ENCODE results near the gene SATL1. TPM values are rescaled to one million over a fixed set of nuclear protein-coding genes. Genes with fewer than 3 reads are reported as not detected.
"Not testable (repeated sequence)": the region's sequence is repeated elsewhere in the genome, so short reads cannot be mapped to it uniquely, and the experiment has no call there.

Gene SATL1
- polyA plus RNA-seq, 1 donor (not counting 4 experiments of a cell fraction or from before 2014, with no cell fraction given): 0.52 TPM

DNA sequence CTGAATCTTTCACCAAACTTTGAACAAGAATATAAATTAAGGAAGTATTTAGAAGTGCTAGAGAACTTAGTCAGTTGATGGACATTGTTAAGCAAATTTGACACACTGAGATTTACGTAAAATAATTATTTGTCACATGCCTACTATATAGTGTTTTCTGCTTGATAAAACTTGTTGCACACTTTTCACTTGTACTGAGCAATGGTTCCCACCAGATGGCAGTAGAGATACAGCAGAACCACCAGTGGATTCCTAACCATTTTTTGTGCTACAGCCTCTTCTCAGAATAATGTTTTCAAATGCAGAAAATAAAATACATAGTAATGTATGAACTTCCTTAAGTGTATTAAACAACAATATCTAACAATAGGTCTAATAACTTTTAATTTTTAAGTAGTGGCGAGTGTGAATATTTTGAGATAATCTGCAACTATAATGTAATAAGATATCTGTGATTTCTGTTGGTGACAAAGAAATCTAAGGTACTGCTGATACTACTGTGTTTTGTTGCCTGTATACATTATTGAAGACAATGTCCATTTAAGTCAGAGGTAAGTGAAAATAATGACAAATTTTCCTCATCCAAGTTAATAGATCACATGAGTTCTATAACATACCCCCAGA, 158.7 kb downstream of the SATL1 start:
- Histone ChIP-seq H3K4me1 (ENCODE audit: control insufficient read depth, extremely low read depth, insufficient read depth, low read length) (no peaks in the 10 kb centered on the region), H3K27ac (ENCODE audit: control insufficient read depth, insufficient read depth, low read length) (no peak overlapping the region), H3K9me3 (ENCODE audit: control insufficient read depth, low read depth, low read length) (no peaks in the 10 kb centered on the region), H3K9ac (ENCODE audit: control insufficient read depth, extremely low read depth, insufficient read depth, low read length) (no peak overlapping the region), H4K20me1 (ENCODE audit: control insufficient read depth, extremely low read depth, insufficient read depth, low read length) (no peaks in the 10 kb centered on the region), H3K79me2 (ENCODE audit: control insufficient read depth, insufficient read depth, low read length) (no peaks in the 10 kb centered on the region), H3K36me3 (ENCODE audit: control insufficient read depth in 2 of 2, extremely low read depth in 1 of 2, insufficient read depth in 2 of 2, low read length in 2 of 2) (peaks cover 0 to 2% of the 10 kb centered on the region in 2 experiments), H3K9me1 (ENCODE audit: control insufficient read depth, extremely low read depth, insufficient read depth, low read length) (no peaks in the 10 kb centered on the region), H2AFZ (ENCODE audit: control insufficient read depth, low read length) (no peak overlapping the region), H3K27me3 (ENCODE audit: control insufficient read depth, extremely low read depth, insufficient read depth, low read length) (no peaks in the 10 kb centered on the region), H3K4me2 (ENCODE audit: control insufficient read depth, extremely low read depth, insufficient read depth, low read depth, low read length) (no peak overlapping the region), H3K4me3 (ENCODE audit: control insufficient read depth in 2 of 3, extremely low read depth in 1 of 3, insufficient read depth in 2 of 3, low read depth in 1 of 3, low read length in 3 of 3) (no peak overlapping the region)
- FAIRE-seq (no peak), DNase-seq (ENCODE audit: low read depth, low spot score) (no peak)
- TF ChIP-seq, protein P1, sequence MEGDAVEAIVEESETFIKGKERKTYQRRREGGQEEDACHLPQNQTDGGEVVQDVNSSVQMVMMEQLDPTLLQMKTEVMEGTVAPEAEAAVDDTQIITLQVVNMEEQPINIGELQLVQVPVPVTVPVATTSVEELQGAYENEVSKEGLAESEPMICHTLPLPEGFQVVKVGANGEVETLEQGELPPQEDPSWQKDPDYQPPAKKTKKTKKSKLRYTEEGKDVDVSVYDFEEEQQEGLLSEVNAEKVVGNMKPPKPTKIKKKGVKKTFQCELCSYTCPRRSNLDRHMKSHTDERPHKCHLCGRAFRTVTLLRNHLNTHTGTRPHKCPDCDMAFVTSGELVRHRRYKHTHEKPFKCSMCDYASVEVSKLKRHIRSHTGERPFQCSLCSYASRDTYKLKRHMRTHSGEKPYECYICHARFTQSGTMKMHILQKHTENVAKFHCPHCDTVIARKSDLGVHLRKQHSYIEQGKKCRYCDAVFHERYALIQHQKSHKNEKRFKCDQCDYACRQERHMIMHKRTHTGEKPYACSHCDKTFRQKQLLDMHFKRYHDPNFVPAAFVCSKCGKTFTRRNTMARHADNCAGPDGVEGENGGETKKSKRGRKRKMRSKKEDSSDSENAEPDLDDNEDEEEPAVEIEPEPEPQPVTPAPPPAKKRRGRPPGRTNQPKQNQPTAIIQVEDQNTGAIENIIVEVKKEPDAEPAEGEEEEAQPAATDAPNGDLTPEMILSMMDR (optimal IDR thresholded peaks at IDR 0.05 in 1 of 3, IDR thresholded peaks at IDR 0.05 in 1 of 3, conservative IDR thresholded peaks at IDR 0.05 in 1 of 3; ENCODE audit: extremely low read depth in 1 of 3, insufficient read depth in 2 of 3, low read length in 3 of 3): peak; percentile 53 to 74 (median 58)
- TF ChIP-seq EZH2 (IDR thresholded peaks at IDR 0.05; ENCODE audit: low read length): no peak
- dilution Hi-C loops (cut with MboI; ENCODE audit: extremely low pct_ligation_motif_present, low sequenced_read_pairs): no loop called here

DNA sequence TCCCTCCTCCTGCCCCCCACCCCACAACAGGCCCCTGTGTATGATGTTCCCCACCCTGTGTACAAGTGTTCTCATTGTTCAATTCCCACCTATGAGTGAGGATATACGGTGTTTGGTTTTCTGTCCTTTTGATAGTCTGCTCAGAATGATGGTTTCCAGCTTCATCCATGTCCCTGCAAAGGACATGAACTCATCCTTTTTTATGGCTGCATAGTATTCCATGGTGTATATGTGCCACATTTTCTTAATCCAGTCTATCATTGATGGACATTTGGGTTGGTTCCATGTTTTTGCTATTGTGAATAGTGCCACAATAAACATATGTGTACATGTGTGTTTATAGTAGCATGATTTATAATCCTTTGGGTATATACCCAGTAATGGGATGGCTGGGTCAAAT, 166.3 kb downstream of the SATL1 start:
- H3K4me3 ChIP-seq (ENCODE audit: control insufficient read depth in 2 of 3, extremely low read depth in 1 of 3, insufficient read depth in 2 of 3, low read depth in 1 of 3, low read length in 3 of 3); DNase-seq (ENCODE audit: low read depth, low spot score); H4K20me1 ChIP-seq (ENCODE audit: control insufficient read depth, extremely low read depth, insufficient read depth, low read length); H3K79me2 ChIP-seq (ENCODE audit: control insufficient read depth, insufficient read depth, low read length); H3K27ac ChIP-seq (ENCODE audit: control insufficient read depth, insufficient read depth, low read length); H3K9ac ChIP-seq (ENCODE audit: control insufficient read depth, extremely low read depth, insufficient read depth, low read length); H3K9me3 ChIP-seq (ENCODE audit: control insufficient read depth, low read depth, low read length); H3K4me2 ChIP-seq (ENCODE audit: control insufficient read depth, extremely low read depth, insufficient read depth, low read depth, low read length); dilution Hi-C loops (cut with MboI; ENCODE audit: extremely low pct_ligation_motif_present, low sequenced_read_pairs); H3K36me3 ChIP-seq (ENCODE audit: control insufficient read depth in 2 of 2, extremely low read depth in 1 of 2, insufficient read depth in 2 of 2, low read length in 2 of 2); H2AFZ ChIP-seq (ENCODE audit: control insufficient read depth, low read length); FAIRE-seq; H3K27me3 ChIP-seq (ENCODE audit: control insufficient read depth, extremely low read depth, insufficient read depth, low read length); H3K4me1 ChIP-seq (ENCODE audit: control insufficient read depth, extremely low read depth, insufficient read depth, low read length); H3K9me1 ChIP-seq (ENCODE audit: control insufficient read depth, extremely low read depth, insufficient read depth, low read length): not testable (repeated sequence)

Measured in keratinocyte (primary cell).